HepG2 (cell line): ENCODE measurements around the gene PRKRIP1. TPM values are rescaled to one million over a fixed set of nuclear protein-coding genes. Genes with fewer than 3 reads are reported as not detected.
"Not testable (repeated sequence)": the region's sequence is repeated elsewhere in the genome, so short reads cannot be mapped to it uniquely, and the experiment has no call there.

Source experiments
- CTCF ChIP-seq: sonication (generic); formaldehyde crosslinking; IDR thresholded peaks from 2 replicates; pipeline ENCODE4 v1.5.0; 2020; ENCODE audit warnings: mild to moderate bottlenecking, missing genetic modification reagents, moderate library complexity
- KAT7 ChIP-seq: IDR thresholded peaks from 2 replicates; pipeline ENCODE4 v1.6.1; 2018; ENCODE audit warnings: borderline replicate concordance, missing compliant biosample characterization
- KDM4B ChIP-seq: sonication (generic); formaldehyde crosslinking; IDR thresholded peaks from 2 replicates; pipeline ENCODE4 v1.4.0; 2020; ENCODE audit warnings: missing genetic modification reagents
- KLF11 ChIP-seq: IDR thresholded peaks from 2 replicates; pipeline ENCODE4 v1.6.1; 2016; ENCODE audit warnings: missing compliant biosample characterization
- MED1 ChIP-seq: sonication (generic); formaldehyde crosslinking; IDR thresholded peaks from 2 replicates; pipeline ENCODE4 v1.4.0; 2020; ENCODE audit warnings: missing genetic modification reagents
- MYNN ChIP-seq: sonication (generic); formaldehyde crosslinking; IDR thresholded peaks from 2 replicates; pipeline ENCODE4 v1.4.0; 2020; ENCODE audit warnings: mild to moderate bottlenecking, low read depth, missing genetic modification reagents
- NONO ChIP-seq, 2 experiments: fragments of 450-650 bp in 1 of 2; sonication (generic) in 1 of 2; formaldehyde crosslinking in 1 of 2; IDR thresholded peaks in 1 of 2; conservative IDR thresholded peaks in 1 of 2; 2 replicates each; pipeline versions ENCODE4 v1.6.1 to v1.8.0; 2017 to 2022; ENCODE audit warnings: mild to moderate bottlenecking in 1 of 2, missing genetic modification reagents in 1 of 2, moderate library complexity in 1 of 2
- REPIN1 ChIP-seq: sonication (generic); formaldehyde crosslinking; IDR thresholded peaks from 2 replicates; pipeline ENCODE4 v1.8.0; 2022; ENCODE audit warnings: missing genetic modification reagents, low read depth, mild to moderate bottlenecking, borderline replicate concordance
- RXRA ChIP-seq: sonication (generic); formaldehyde crosslinking; IDR thresholded peaks from 2 replicates; pipeline ENCODE4 v1.5.1; 2020; ENCODE audit warnings: missing genetic modification reagents
- SIN3A ChIP-seq: IDR thresholded peaks from 2 replicates; pipeline ENCODE4 v1.6.1; 2011; ENCODE audit warnings: low read depth, mild to moderate bottlenecking, control low read depth, low read length, borderline replicate concordance
- THAP11 ChIP-seq: IDR thresholded peaks from 2 replicates; pipeline ENCODE4 v1.6.1; 2016; ENCODE audit warnings: missing biosample characterization, missing genetic modification reagents
- YEATS2 ChIP-seq: sonication (generic); formaldehyde crosslinking; IDR thresholded peaks from 2 replicates; pipeline ENCODE4 v1.4.0; 2020; ENCODE audit warnings: missing genetic modification reagents, borderline replicate concordance
- ZNF580 ChIP-seq: IDR thresholded peaks from 2 replicates; pipeline ENCODE4 v1.6.1; 2016; ENCODE audit warnings: low read depth, borderline replicate concordance
- ZNF687 ChIP-seq: sonication (generic); formaldehyde crosslinking; IDR thresholded peaks from 2 replicates; pipeline ENCODE4 v1.5.1; 2020; ENCODE audit warnings: mild to moderate bottlenecking, missing genetic modification reagents, moderate library complexity
- ZNF883 ChIP-seq: sonication (generic); formaldehyde crosslinking; IDR thresholded peaks from 2 replicates; pipeline ENCODE4 v1.5.1; 2020; ENCODE audit warnings: mild to moderate bottlenecking, missing genetic modification reagents; ENCODE audit errors: not compliant biosample characterization
- polyA plus RNA-seq, 8 experiments: library from polyadenylated mRNA; depleted of rRNA in 3 of 8; stranded (reverse) in 7 of 8; unstranded in 1 of 8; fragments of >200 nt; fragmentation: Illumina TruSeq in 4 of 8; extraction: Trizol in 4 of 8; gene quantifications; 2 replicates each; pipeline versions ENCODE4 v1.2.1 to v1.2.3, GENCODE V29; 2011 to 2016; ENCODE audit warnings: low read depth in 4 of 8, missing spikeins in 1 of 8, mixed read lengths in 1 of 8; ENCODE audit not compliant: insufficient read depth in 1 of 8
- total RNA-seq, 5 experiments: library from RNA; depleted of rRNA; stranded (reverse); fragments of >200 nt; fragmentation: Illumina TruSeq; extraction: Trizol; gene quantifications; 2 replicates each; pipeline ENCODE4 v1.2.3, GENCODE V29; 2016; ENCODE audit warnings: low read depth in 1 of 5
- TF ChIP-seq, protein P1 (sequence below): IDR thresholded peaks from 2 replicates; pipeline ENCODE4 v1.6.1; 2016; ENCODE audit warnings: missing genetic modification reagents, missing compliant biosample characterization
- TF ChIP-seq, protein P2 (sequence below): IDR thresholded peaks from 2 replicates; pipeline ENCODE4 v1.6.1; 2016; ENCODE audit warnings: mild to moderate bottlenecking
- TF ChIP-seq, protein P3 (sequence below): sonication (generic); formaldehyde crosslinking; IDR thresholded peaks from 2 replicates; pipeline ENCODE4 v1.5.1; 2020; ENCODE audit warnings: missing genetic modification reagents, mild to moderate bottlenecking, borderline replicate concordance

Gene PRKRIP1
- total and polyA plus RNA-seq, 2 of the 13 experiments (the other 11 are each of a cell fraction or from before 2014, with no cell fraction given) = 13.2 to 16.8 TPM

GRCh38 chr7:102363549-102364393 lies 32.4 kb upstream of the PRKRIP1 start (continued):
- TF ChIP-seq KDM4B (0 out of 2 replicates have a peak, but pooled peaks have one; percentile 26), CTCF (CRISPR knock-in tag) (peak; percentile 52), REPIN1 (CRISPR knock-in tag) (peak; percentile 29; the same call in 1 of the 2 replicates), ZNF687 (CRISPR knock-in tag) (peak; percentile 89), NONO (CRISPR knock-in tag; conservative IDR thresholded peaks at IDR 0.05) (peak; percentile 81), YEATS2 (CRISPR knock-in tag) (peak; percentile 79; the same call in 1 of the 2 replicates), KLF11 (0 out of 2 replicates have a peak, but pooled peaks have one; percentile 46), RXRA (CRISPR knock-in tag) (peak; percentile 65), ZNF883 (CRISPR knock-in tag) (peak; percentile 65), ZNF580 (CRISPR knock-in tag) (0 out of 2 replicates have a peak, but pooled peaks have one; percentile 57), KAT7 (CRISPR knock-in tag) (peak; percentile 87; the same call in 1 of the 2 replicates), MYNN (CRISPR knock-in tag) (0 out of 2 replicates have a peak, but pooled peaks have one; percentile 68), MED1 (CRISPR knock-in tag) (peak; percentile 46; the same call in 1 of the 2 replicates), SIN3A (peak; percentile 77; the same call in 1 of the 2 replicates), THAP11 (CRISPR knock-in tag) (peak; percentile 97)
- TF ChIP-seq NONO (IDR thresholded peaks at IDR 0.05) = not testable (repeated sequence)
- TF ChIP-seq, protein P1, sequence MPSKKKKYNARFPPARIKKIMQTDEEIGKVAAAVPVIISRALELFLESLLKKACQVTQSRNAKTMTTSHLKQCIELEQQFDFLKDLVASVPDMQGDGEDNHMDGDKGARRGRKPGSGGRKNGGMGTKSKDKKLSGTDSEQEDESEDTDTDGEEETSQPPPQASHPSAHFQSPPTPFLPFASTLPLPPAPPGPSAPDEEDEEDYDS (CRISPR knock-in tag) = peak; percentile 72
- TF ChIP-seq, protein P2, sequence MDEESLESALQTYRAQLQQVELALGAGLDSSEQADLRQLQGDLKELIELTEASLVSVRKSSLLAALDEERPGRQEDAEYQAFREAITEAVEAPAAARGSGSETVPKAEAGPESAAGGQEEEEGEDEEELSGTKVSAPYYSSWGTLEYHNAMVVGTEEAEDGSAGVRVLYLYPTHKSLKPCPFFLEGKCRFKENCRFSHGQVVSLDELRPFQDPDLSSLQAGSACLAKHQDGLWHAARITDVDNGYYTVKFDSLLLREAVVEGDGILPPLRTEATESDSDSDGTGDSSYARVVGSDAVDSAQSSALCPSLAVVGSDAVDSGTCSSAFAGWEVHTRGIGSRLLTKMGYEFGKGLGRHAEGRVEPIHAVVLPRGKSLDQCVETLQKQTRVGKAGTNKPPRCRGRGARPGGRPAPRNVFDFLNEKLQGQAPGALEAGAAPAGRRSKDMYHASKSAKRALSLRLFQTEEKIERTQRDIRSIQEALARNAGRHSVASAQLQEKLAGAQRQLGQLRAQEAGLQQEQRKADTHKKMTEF (CRISPR knock-in tag) = peak; percentile 72
- TF ChIP-seq, protein P3, sequence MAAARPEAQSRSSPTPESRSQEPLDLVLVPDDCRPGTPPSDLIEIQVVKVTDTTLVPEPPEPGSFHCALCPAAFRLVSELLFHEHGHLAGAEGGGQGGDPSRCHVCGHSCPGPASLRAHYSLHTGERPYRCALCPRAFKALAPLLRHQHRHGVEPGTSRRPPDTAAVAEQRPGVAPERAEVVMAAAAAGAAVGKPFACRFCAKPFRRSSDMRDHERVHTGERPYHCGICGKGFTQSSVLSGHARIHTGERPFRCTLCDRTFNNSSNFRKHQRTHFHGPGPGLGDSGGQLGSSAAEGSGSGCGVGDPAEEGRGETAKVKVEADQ (CRISPR knock-in tag) = peak; percentile 32; the same call in 1 of the 2 replicates
